IMR-90 (cell line): Measurements from ENCODE around the gene TPPP. TPM values are rescaled to one million over a fixed set of nuclear protein-coding genes. Genes with fewer than 3 reads are reported as not detected.

Experiments used
- ATAC-seq: fragments of 200-7000 bp; cut with Tn5 transposase; 2 replicates; pipeline ENCODE4 v1.9.1; 2020; ENCODE audit warnings: low read depth, mild to moderate bottlenecking, moderate library complexity
- BruUV-seq: library from RNA; stranded (reverse); fragments of 400-500 nt; replicated peaks from 2 replicates; lab custom pipeline; 2021; lab: Mats Ljungman, UMichigan
- CTCF ChIA-PET: fragments of 300-600 bp; formaldehyde crosslinking; extraction: SDS; loops from one replicate; lab custom pipeline; 2021; ENCODE audit warnings: antibody characterized with exemption; lab: Yijun Ruan, JAX
- POLR2A ChIA-PET: fragments of 300-600 bp; sonication (Branson Sonifier 250); formaldehyde crosslinking; loops from one replicate; lab custom pipeline; 2022; ENCODE audit warnings: antibody characterized with exemption; ENCODE audit not compliant: unreplicated experiment; lab: Charles Lee
- DNase-seq: peaks from one replicate; pipeline ENCODE4 v3.0.0; 2013
- H2AFZ ChIP-seq: replicated peaks from 2 replicates; pipeline ENCODE3; 2013; ENCODE audit warnings: low read length, mild to moderate bottlenecking; ENCODE audit not compliant: poor library complexity
- H2AK5ac ChIP-seq: 2 replicates; pipeline ENCODE4 v1.6.1; 2013; ENCODE audit warnings: low read depth, low read length, inconsistent platforms
- H2AK9ac ChIP-seq: replicated peaks from 2 replicates; pipeline ENCODE3; 2013; ENCODE audit warnings: mild to moderate bottlenecking, low read depth, low read length, moderate library complexity; ENCODE audit not compliant: poor library complexity
- H2BK120ac ChIP-seq: 2 replicates; pipeline ENCODE4 v1.6.1; 2013; ENCODE audit warnings: low read depth, low read length, inconsistent platforms
- H2BK15ac ChIP-seq: 3 replicates; pipeline ENCODE4 v1.6.1; 2013; ENCODE audit warnings: low read depth, low read length, inconsistent platforms
- H2BK20ac ChIP-seq: 2 replicates; pipeline ENCODE4 v1.6.1; 2013; ENCODE audit warnings: low read depth, mild to moderate bottlenecking, inconsistent platforms, low read length, moderate library complexity
- H2BK5ac ChIP-seq: 2 replicates; pipeline ENCODE4 v1.6.1; 2013; ENCODE audit warnings: mild to moderate bottlenecking, low read depth, low read length, inconsistent platforms; ENCODE audit not compliant: poor library complexity, severe bottlenecking
- H3K14ac ChIP-seq: replicated peaks from 2 replicates; pipeline ENCODE4 v1.6.1; 2013; ENCODE audit warnings: low read depth, low read length, inconsistent platforms
- H3K18ac ChIP-seq: 2 replicates; pipeline ENCODE4 v1.6.1; 2013; ENCODE audit warnings: low read depth, low read length, control low read depth
- H3K23ac ChIP-seq: 2 replicates; pipeline ENCODE4 v1.6.1; 2013; ENCODE audit warnings: low read depth, low read length, inconsistent platforms
- H3K27ac ChIP-seq: 2 replicates; pipeline ENCODE4 v1.5.1; 2013; ENCODE audit warnings: mild to moderate bottlenecking, control low read depth, low read length; ENCODE audit not compliant: insufficient read depth
- H3K27me3 ChIP-seq: 2 replicates; pipeline ENCODE4 v1.6.1; 2013; ENCODE audit warnings: low read length; ENCODE audit not compliant: control insufficient read depth, insufficient read depth
- H3K36me3 ChIP-seq: 2 replicates; pipeline ENCODE4 v1.6.1; 2013; ENCODE audit warnings: low read length, mixed read lengths; ENCODE audit not compliant: control insufficient read depth, insufficient read depth
- H3K4ac ChIP-seq: 2 replicates; pipeline ENCODE4 v1.6.1; 2013; ENCODE audit warnings: low read depth, low read length, inconsistent platforms
- H3K4me1 ChIP-seq: 2 replicates; pipeline ENCODE4 v1.6.1; 2013; ENCODE audit warnings: low read length, mixed read lengths; ENCODE audit not compliant: control insufficient read depth, insufficient read depth
- H3K4me2 ChIP-seq: 2 replicates; pipeline ENCODE4 v1.6.1; 2013; ENCODE audit warnings: low read depth, mild to moderate bottlenecking, control low read depth, low read length, moderate library complexity
- H3K4me3 ChIP-seq: 2 replicates; pipeline ENCODE4 v1.5.1; 2013; ENCODE audit warnings: low read depth, mild to moderate bottlenecking, control low read depth, low read length, moderate library complexity; ENCODE audit not compliant: insufficient read depth
- H3K56ac ChIP-seq: 2 replicates; pipeline ENCODE4 v1.6.1; 2013; ENCODE audit warnings: low read length, inconsistent platforms; ENCODE audit not compliant: insufficient read depth; ENCODE audit errors: extremely low read depth
- H3K79me1 ChIP-seq, 2 experiments: 2 replicates each; pipeline ENCODE4 v1.6.1; 2013; ENCODE audit warnings: low read length in 2 of 2, inconsistent platforms in 1 of 2, low read depth in 1 of 2
- H3K9ac ChIP-seq: 2 replicates; pipeline ENCODE4 v1.6.1; 2013; ENCODE audit warnings: low read depth, low read length, control low read depth
- H3K9me1 ChIP-seq: 2 replicates; pipeline ENCODE4 v1.6.1; 2013; ENCODE audit warnings: low read length, inconsistent platforms; ENCODE audit not compliant: insufficient read depth
- H3K9me3 ChIP-seq: 2 replicates; pipeline ENCODE4 v1.6.1; 2013; ENCODE audit warnings: low read length; ENCODE audit not compliant: control insufficient read depth, insufficient read depth
- H4K20me1 ChIP-seq: 2 replicates; pipeline ENCODE4 v1.6.1; 2013; ENCODE audit warnings: low read length, inconsistent platforms; ENCODE audit not compliant: insufficient read depth
- H4K5ac ChIP-seq: 2 replicates; pipeline ENCODE4 v1.6.1; 2013; ENCODE audit warnings: mild to moderate bottlenecking, low read depth, low read length, control low read depth
- H4K8ac ChIP-seq, 2 experiments: 2 replicates each; pipeline ENCODE4 v1.6.1; 2013; ENCODE audit warnings: low read depth in 2 of 2, low read length in 2 of 2, control low read depth in 1 of 2, inconsistent platforms in 1 of 2
- H4K91ac ChIP-seq: 2 replicates; pipeline ENCODE4 v1.6.1; 2013; ENCODE audit warnings: low read depth, low read length, inconsistent platforms; ENCODE audit not compliant: insufficient read depth
- CHD1 ChIP-seq: IDR thresholded peaks from 2 replicates; pipeline ENCODE4 v1.6.1; 2012; ENCODE audit warnings: low read depth, low read length, improper control_type of control experiment
- MAFK ChIP-seq: IDR thresholded peaks from 2 replicates; pipeline ENCODE4 v1.6.1; 2012; ENCODE audit warnings: low read depth, low read length, improper control_type of control experiment
- NFE2L2 ChIP-seq: fragments of 150-350 bp; IDR thresholded peaks from 2 replicates; pipeline ENCODE4 v1.6.1; 2016; ENCODE audit warnings: low read depth, mild to moderate bottlenecking, low read length
- WGBS, 2 experiments: methylation state at CpG; one replicate each; pipeline versions ENCODE4 v1.1.5 to v1.1.7; 2013; ENCODE audit warnings: missing lambda C conversion rate in 2 of 2; ENCODE audit not compliant: insufficient read length in 1 of 2; ENCODE audit errors: extremely low coverage in 2 of 2; 5-methylcytosine and 5-hydroxymethylcytosine counted together
- dilution Hi-C: fragments of 300-500 bp; cut with HindIII; formaldehyde crosslinking; loops from one replicate; pipeline ENCODE4 v1.14.3; 2018; ENCODE audit warnings: low sequenced_read_pairs; ENCODE audit not compliant: unreplicated experiment
- in situ Hi-C: fragments of 300-500 bp; cut with MboI; formaldehyde crosslinking; loops from 3 replicates; pipeline ENCODE4 v1.14.3; 2019; ENCODE audit warnings: low sequenced_read_pairs, inconsistent platforms, mixed read lengths
- intact Hi-C: fragments of 100-400 bp; cut with micrococcal nuclease; formaldehyde crosslinking; loops from 2 replicates; pipeline ENCODE4 v1.10.0; 2022
- polyA plus RNA-seq, 3 experiments: library from polyadenylated mRNA; depleted of rRNA; stranded (reverse); fragments of >200 nt; gene quantifications; 2 replicates each; pipeline ENCODE4 v1.2.3, GENCODE V29; 2012; ENCODE audit warnings: low replicate concordance in 1 of 3
- total RNA-seq: library from RNA; depleted of rRNA; stranded (reverse); fragments of >200 nt; gene quantifications from 2 replicates; pipeline ENCODE4 v1.2.3, GENCODE V29; 2012

TPPP gene
- total and polyA plus RNA-seq, 2 of the 4 experiments (the other 2 are of a cell fraction) = under 0.01 to 0.07 TPM

DNA sequence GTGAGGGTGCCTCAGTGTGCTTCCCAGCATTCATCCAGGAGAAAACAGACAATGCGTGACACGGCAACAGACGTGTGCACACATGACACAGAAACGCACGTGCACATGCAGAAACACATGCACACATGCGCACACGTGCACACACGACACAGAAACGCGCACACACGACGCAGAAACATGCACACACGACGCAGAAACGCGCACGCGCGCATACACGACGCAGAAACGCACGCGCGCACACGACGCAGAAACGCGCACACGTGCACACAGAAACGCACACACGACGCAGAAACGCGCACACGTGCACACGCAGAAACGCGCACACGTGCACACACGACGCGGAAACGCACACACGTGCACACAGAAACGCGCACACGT lies 16.5 kb downstream of the TPPP start:
- no peak overlapping the region for H3K14ac ChIP-seq
- intact Hi-C loops = no loop called here
- TF ChIP-seq CHD1 (no peak), NFE2L2 (no peak), MAFK (no peak)
- in situ Hi-C loops = no loop called here
- H2BK120ac ChIP-seq = no peak overlapping the region
- ChIA-PET POLR2A (no interaction called here), CTCF (no interaction called here)
- no peaks in the 10 kb centered on the region for H3K36me3 ChIP-seq
- dilution Hi-C loops = no loop called here
- H3K27ac ChIP-seq = no peak overlapping the region
- H2BK20ac ChIP-seq = no peak overlapping the region
- H3K9me3 ChIP-seq = no peaks in the 10 kb centered on the region
- ATAC-seq (no peak), DNase-seq (no peak)
- H2BK15ac ChIP-seq = no peak overlapping the region
- no peaks in the 10 kb centered on the region for H4K20me1 ChIP-seq
- no peaks in the 10 kb centered on the region; the same call in 1 of the 2 replicates for H3K4me1 ChIP-seq
- H3K79me1 ChIP-seq = no peaks in the 10 kb centered on the region
- H2AK9ac ChIP-seq = no peak overlapping the region
- H4K91ac ChIP-seq = no peak overlapping the region
- no peak overlapping the region for H2BK5ac ChIP-seq
- H4K5ac ChIP-seq = no peak overlapping the region
- H3K27me3 ChIP-seq = peaks cover 16% of the 10 kb centered on the region; the same call in 1 of the 2 replicates
- 89% methylated on average over 43 of the region's 48 CpGs; no CpG with 5 or more reads in 1 of the 2 experiments for WGBS, 2 experiments
- H2AK5ac ChIP-seq = no peak overlapping the region
- H3K9ac ChIP-seq = no peak overlapping the region
- no peak overlapping the region for H3K23ac ChIP-seq
- H3K9me1 ChIP-seq = no peaks in the 10 kb centered on the region
- no peak overlapping the region for H3K4me2 ChIP-seq
- no peak overlapping the region for H3K56ac ChIP-seq
- H4K8ac ChIP-seq = no peak overlapping the region
- no peak overlapping the region for H3K4ac ChIP-seq
- H3K18ac ChIP-seq = no peak overlapping the region
- no peak overlapping the region for H2AFZ ChIP-seq
- H3K4me3 ChIP-seq = no peak overlapping the region
- BruUV-seq = no TSS peak
